DND-41 (cell line): ENCODE data around the gene ADGRG6.

Source experiments
- ATAC-seq: fragments of 200-7000 bp; cut with Tn5 transposase; 3 replicates; pipeline ENCODE4 v1.9.1; 2021; ENCODE audit warnings: low read depth; ENCODE audit not compliant: insufficient read depth
- DNase-seq: peaks from one replicate; pipeline ENCODE4 v3.0.0-alpha.2; 2020
- H2AFZ ChIP-seq: 2 replicates; pipeline ENCODE4 v1.6.0; 2012; ENCODE audit warnings: low read depth, low read length
- H3K27ac ChIP-seq: 2 replicates; pipeline ENCODE4 v1.5.1; 2012; ENCODE audit warnings: low read length, inconsistent platforms
- H3K27me3 ChIP-seq: fragments of 200-600 bp; sonication (generic); 2 replicates; pipeline ENCODE4 v1.6.0; 2012; ENCODE audit warnings: low read length, mild to moderate bottlenecking, inconsistent platforms; ENCODE audit not compliant: insufficient read depth, poor library complexity
- H3K36me3 ChIP-seq: 2 replicates; pipeline ENCODE4 v1.5.1; 2012; ENCODE audit warnings: low read length, inconsistent platforms; ENCODE audit not compliant: insufficient read depth
- H3K4me1 ChIP-seq: 2 replicates; pipeline ENCODE4 v1.5.1; 2012; ENCODE audit warnings: mild to moderate bottlenecking, low read length; ENCODE audit not compliant: insufficient read depth
- H3K4me2 ChIP-seq: 2 replicates; pipeline ENCODE4 v1.6.0; 2012; ENCODE audit warnings: mild to moderate bottlenecking, moderate library complexity, low read length, inconsistent platforms; ENCODE audit not compliant: insufficient read depth
- H3K4me3 ChIP-seq, 2 experiments: fragments of 200-600 bp in 1 of 2; shearing (Covaris generic) in 1 of 2; 2 replicates each; pipeline ENCODE4 v1.5.1; 2012 to 2016; ENCODE audit warnings: inconsistent platforms in 2 of 2, low read length in 2 of 2, mild to moderate bottlenecking in 2 of 2, low read depth in 1 of 2, moderate library complexity in 1 of 2
- H3K79me2 ChIP-seq: 2 replicates; pipeline ENCODE4 v1.6.0; 2012; ENCODE audit warnings: low read length, inconsistent platforms; ENCODE audit not compliant: insufficient read depth
- H3K9ac ChIP-seq: 2 replicates; pipeline ENCODE4 v1.6.0; 2012; ENCODE audit warnings: low read depth, mild to moderate bottlenecking, inconsistent platforms, low read length, moderate library complexity
- H3K9me3 ChIP-seq: 2 replicates; pipeline ENCODE4 v1.5.1; 2012; ENCODE audit warnings: low read length, moderate library complexity, mild to moderate bottlenecking, inconsistent platforms; ENCODE audit not compliant: insufficient read depth, severe bottlenecking
- H4K20me1 ChIP-seq: 2 replicates; pipeline ENCODE4 v1.6.0; 2012; ENCODE audit warnings: low read length; ENCODE audit not compliant: insufficient read depth
- CTCF ChIP-seq: IDR thresholded peaks from 2 replicates; pipeline ENCODE4 v1.5.1; 2012; ENCODE audit warnings: borderline replicate concordance, low read length, moderate library complexity, mild to moderate bottlenecking; ENCODE audit not compliant: poor library complexity, severe bottlenecking; ENCODE audit errors: extremely low read depth
- EZH2 ChIP-seq: IDR thresholded peaks from 3 replicates; pipeline ENCODE4 v1.6.1; 2012; ENCODE audit warnings: borderline replicate concordance, low read depth, mild to moderate bottlenecking, moderate library complexity, low read length, inconsistent platforms; ENCODE audit not compliant: severe bottlenecking

ADGRG6 gene

GRCh38 chr6:142416686-142417085, 114.9 kb downstream of the ADGRG6 start:
- Histone ChIP-seq H3K4me2 (no peak overlapping the region), H3K36me3 (no peaks in the 10 kb centered on the region), H3K4me1 (no peaks in the 10 kb centered on the region), H3K27ac (no peak overlapping the region), H2AFZ (no peak overlapping the region), H3K27me3 (peaks cover 11% of the 10 kb centered on the region), H3K9me3 (no peaks in the 10 kb centered on the region), H3K9ac (no peak overlapping the region), H4K20me1 (no peaks in the 10 kb centered on the region), H3K4me3 (no peak overlapping the region), H3K79me2 (no peaks in the 10 kb centered on the region)
- no peak for DNase-seq
- TF ChIP-seq EZH2, result no peak
- TF ChIP-seq CTCF, result no peak
- ATAC-seq, result no peak

GRCh38 chr6:142417331-142417750, 115.5 kb downstream of the ADGRG6 start:
- no peaks in the 10 kb centered on the region for H3K36me3 ChIP-seq
- H3K27me3 ChIP-seq, result peaks cover 7% of the 10 kb centered on the region
- DNase-seq (no peak), ATAC-seq (no peak)
- H2AFZ ChIP-seq, result no peak overlapping the region
- no peak overlapping the region for H3K4me3 ChIP-seq
- no peak overlapping the region for H3K27ac ChIP-seq
- H4K20me1 ChIP-seq, result no peaks in the 10 kb centered on the region
- no peak overlapping the region for H3K9ac ChIP-seq
- H3K4me1 ChIP-seq, result no peaks in the 10 kb centered on the region
- H3K4me2 ChIP-seq, result no peak overlapping the region
- no peaks in the 10 kb centered on the region for H3K9me3 ChIP-seq
- H3K79me2 ChIP-seq, result no peaks in the 10 kb centered on the region
- TF ChIP-seq EZH2 (no peak), CTCF (no peak)

- H3K27ac ChIP-seq, result no peak overlapping the region
- H4K20me1 ChIP-seq, result no peaks in the 10 kb centered on the region
- TF ChIP-seq EZH2 (no peak), CTCF (no peak)
- H3K4me2 ChIP-seq, result no peak overlapping the region
- no peaks in the 10 kb centered on the region for H3K4me1 ChIP-seq
- no peaks in the 10 kb centered on the region for H3K9me3 ChIP-seq
- DNase-seq (no peak), ATAC-seq (no peak)
- H3K36me3 ChIP-seq, result no peaks in the 10 kb centered on the region
- no peak overlapping the region for H3K4me3 ChIP-seq
- H3K27me3 ChIP-seq, result peaks cover 3% of the 10 kb centered on the region
- H3K79me2 ChIP-seq, result no peaks in the 10 kb centered on the region
- H2AFZ ChIP-seq, result no peak overlapping the region
- H3K9ac ChIP-seq, result no peak overlapping the region
Measured at GRCh38 chr6:142419071-142419470, 117.3 kb downstream of the ADGRG6 start.

- no peak for ATAC-seq
- no peak overlapping the region for H3K4me3 ChIP-seq
- no peak overlapping the region for H3K27ac ChIP-seq
- no peaks in the 10 kb centered on the region for H3K4me1 ChIP-seq
- no peaks in the 10 kb centered on the region for H3K79me2 ChIP-seq
- no peak overlapping the region for H3K4me2 ChIP-seq
- no peak overlapping the region for H3K9ac ChIP-seq
- no peaks in the 10 kb centered on the region for H4K20me1 ChIP-seq
- no peaks in the 10 kb centered on the region for H3K36me3 ChIP-seq
- H2AFZ ChIP-seq, result no peak overlapping the region
- H3K27me3 ChIP-seq, result peaks cover under 1% of the 10 kb centered on the region
- DNase-seq, result no peak
- TF ChIP-seq CTCF, result no peak
- no peak for TF ChIP-seq EZH2
- no peaks in the 10 kb centered on the region for H3K9me3 ChIP-seq
Measured at GRCh38 chr6:142420802-142421201, 119.0 kb downstream of the ADGRG6 start.
